Spinal cord (tissue), 10 donors: Measurements from ENCODE around the gene CLPTM1. TPM values are rescaled to one million over a fixed set of nuclear protein-coding genes. Genes with fewer than 3 reads are reported as not detected.
"Not testable (repeated sequence)": the region's sequence is repeated elsewhere in the genome, so short reads cannot be mapped to it uniquely, and the experiment has no call there.

Experiments
- DNase-seq, 6 donors: peaks; one replicate each; pipeline versions ENCODE4 v3.0.0 to v3.0.0-alpha.2; 2013 to 2015; ENCODE audit warnings: low spot score in 6 of 6, low read depth in 4 of 6
- H3K27ac ChIP-seq: one replicate; pipeline ENCODE4 v1.5.1; 2013; ENCODE audit warnings: low read depth, low read length, control low read depth
- H3K27me3 ChIP-seq: one replicate; pipeline ENCODE4 v1.6.1; 2013; ENCODE audit warnings: low read length; ENCODE audit not compliant: control insufficient read depth, insufficient read depth
- H3K36me3 ChIP-seq: one replicate; pipeline ENCODE4 v1.6.1; 2013; ENCODE audit warnings: low read length; ENCODE audit not compliant: control insufficient read depth, insufficient read depth
- H3K4me1 ChIP-seq: one replicate; pipeline ENCODE4 v1.6.1; 2013; ENCODE audit warnings: low read length; ENCODE audit not compliant: control insufficient read depth, insufficient read depth
- H3K4me3 ChIP-seq: one replicate; pipeline ENCODE4 v1.5.1; 2013; ENCODE audit warnings: low read depth, low read length, control low read depth
- H3K9me3 ChIP-seq: one replicate; pipeline ENCODE4 v1.6.1; 2013; ENCODE audit warnings: low read length; ENCODE audit not compliant: control insufficient read depth, insufficient read depth
- WGBS: methylation state at CpG from one replicate; pipeline ENCODE4 v1.1.5; 2013; ENCODE audit warnings: missing lambda C conversion rate; ENCODE audit not compliant: insufficient coverage; 5-methylcytosine and 5-hydroxymethylcytosine counted together
- polyA plus RNA-seq, 2 donors: library from polyadenylated mRNA; unstranded; fragments of 120-200 nt; gene quantifications; one replicate each; pipeline ENCODE4 v1.2.1, GENCODE V29; 2013; ENCODE audit not compliant: insufficient read length in 2 of 2
- total RNA-seq, 2 donors: library from RNA; depleted of rRNA in 1 of 2; stranded (reverse); fragments of 120-200 nt in 1 of 2; fragments of >200 nt in 1 of 2; gene quantifications; one replicate each; pipeline versions ENCODE4 v1.2.3 to v1.2.4, GENCODE V29; 2013 to 2014
- donor health status: healthy.

CLPTM1 gene
- total and polyA plus RNA-seq, 4 donors: 53.9 to 158 (median 110) TPM

DNA sequence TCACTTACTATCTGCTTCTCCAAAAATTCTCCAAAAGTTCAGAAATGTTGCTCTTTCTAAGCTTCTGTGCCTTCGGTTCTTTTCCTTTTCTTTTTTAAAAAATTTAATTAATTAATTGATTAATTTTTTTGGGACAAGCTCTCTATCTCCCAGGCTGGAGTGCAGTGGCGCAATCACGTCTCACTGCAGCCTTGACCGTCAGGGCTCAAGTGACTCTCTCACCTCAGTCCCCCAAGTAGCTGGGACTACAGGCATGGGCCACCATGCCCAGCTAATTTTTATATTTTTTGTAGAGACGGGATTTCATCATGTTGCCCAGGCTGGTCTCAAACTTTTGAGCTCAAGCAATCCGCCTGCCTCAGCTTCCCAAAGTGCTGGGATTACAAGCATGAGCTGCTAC lies 16.3 kb downstream of the CLPTM1 start:
- peaks cover 78% of the 10 kb centered on the region for H3K36me3 ChIP-seq
- not testable (repeated sequence) for H3K27ac ChIP-seq, H3K27me3 ChIP-seq, H3K9me3 ChIP-seq, H3K4me1 ChIP-seq, H3K4me3 ChIP-seq, DNase-seq
- 100% methylated on average over 1 of the region's 6 CpGs for WGBS

DNA sequence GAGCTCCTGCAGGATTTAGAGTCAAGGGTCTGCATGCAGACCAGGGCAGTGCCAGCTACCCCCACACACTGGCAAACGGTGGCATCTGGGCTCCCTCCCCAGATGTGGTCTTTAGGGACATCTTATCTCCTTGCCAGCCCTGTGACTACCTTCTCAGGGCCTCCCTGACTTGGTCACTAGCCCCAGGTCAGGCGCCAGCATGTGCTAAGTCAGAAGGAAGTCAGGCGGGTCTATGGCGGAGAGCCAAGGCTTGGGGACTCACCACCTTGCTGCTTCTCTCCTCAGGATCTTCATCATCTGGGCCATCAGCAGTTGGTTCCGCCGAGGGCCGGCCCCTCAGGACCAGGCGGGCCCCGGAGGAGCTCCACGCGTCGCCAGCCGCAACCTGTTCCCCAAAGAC lies 17.6 kb downstream of the CLPTM1 start:
- Histone ChIP-seq H3K27ac (no peak overlapping the region), H3K4me3 (no peak overlapping the region), H3K4me1 (no peaks in the 10 kb centered on the region), H3K9me3 (no peaks in the 10 kb centered on the region), H3K36me3 (peaks cover 78% of the 10 kb centered on the region), H3K27me3 (no peaks in the 10 kb centered on the region)
- DNase-seq: no peak
- WGBS: 95% methylated on average over 9 of the region's 13 CpGs

- WGBS: 97% methylated on average over 20 of the region's 21 CpGs
- Histone ChIP-seq H3K4me1 (no peaks in the 10 kb centered on the region), H3K9me3 (no peaks in the 10 kb centered on the region), H3K4me3 (no peak overlapping the region), H3K36me3 (peaks cover 80% of the 10 kb centered on the region), H3K27me3 (no peaks in the 10 kb centered on the region), H3K27ac (no peak overlapping the region)
- DNase-seq: no peak
These were observed 19.0 kb downstream of the CLPTM1 start for GRCh38 chr19:44973982-44974735.

DNA sequence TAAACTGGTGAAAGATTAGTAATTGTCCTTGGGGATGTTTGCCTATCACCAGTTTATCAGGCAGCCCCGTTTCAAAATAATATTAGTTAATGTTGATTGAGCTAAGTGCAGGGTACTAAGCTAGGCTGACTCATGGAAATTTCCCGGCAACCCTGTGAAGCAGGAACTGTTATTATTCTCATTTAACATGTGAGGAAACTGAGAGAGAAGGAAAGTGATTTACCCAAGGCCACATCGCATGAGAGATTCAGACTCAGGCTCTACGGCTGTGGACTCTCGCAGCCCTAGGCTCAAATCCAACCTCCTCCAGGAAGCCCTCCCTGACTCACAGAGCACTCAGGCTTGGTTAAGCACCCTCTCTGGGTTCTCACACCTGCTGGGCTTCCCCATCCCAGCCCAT lies 19.7 kb downstream of the CLPTM1 start:
- Histone ChIP-seq H3K36me3 (peaks cover 83% of the 10 kb centered on the region), H3K27ac (no peak overlapping the region), H3K4me3 (no peak overlapping the region), H3K4me1 (no peaks in the 10 kb centered on the region), H3K27me3 (no peaks in the 10 kb centered on the region), H3K9me3 (no peaks in the 10 kb centered on the region)
- DNase-seq: no peak
- WGBS: 100% methylated on average over 4 of the region's 5 CpGs

GRCh38 chr19:44975444-44975843 lies 20.3 kb downstream of the CLPTM1 start:
- Histone ChIP-seq H3K27me3 (no peaks in the 10 kb centered on the region), H3K36me3 (peaks cover 82% of the 10 kb centered on the region), H3K27ac (no peak overlapping the region), H3K4me1 (no peaks in the 10 kb centered on the region), H3K4me3 (no peak overlapping the region), H3K9me3 (no peaks in the 10 kb centered on the region)
- 100% methylated on average over 1 of the region's 4 CpGs for WGBS
- DNase-seq: no peak

GRCh38 chr19:44984005-44984404 lies 28.8 kb downstream of the CLPTM1 start:
- H3K4me1 ChIP-seq: peaks cover 10% of the 10 kb centered on the region
- H3K27ac ChIP-seq: no peak overlapping the region
- 90% methylated on average over 9 of the region's 9 CpGs for WGBS
- H3K36me3 ChIP-seq: peaks cover 91% of the 10 kb centered on the region
- no peak for DNase-seq
- H3K9me3 ChIP-seq: no peaks in the 10 kb centered on the region
- H3K27me3 ChIP-seq: no peaks in the 10 kb centered on the region
- H3K4me3 ChIP-seq: no peak overlapping the region

- Histone ChIP-seq H3K9me3 (no peaks in the 10 kb centered on the region), H3K27ac (no peak overlapping the region), H3K27me3 (no peaks in the 10 kb centered on the region), H3K36me3 (peaks cover 93% of the 10 kb centered on the region), H3K4me1 (peaks cover 12% of the 10 kb centered on the region), H3K4me3 (no peak overlapping the region)
- WGBS: 100% methylated on average over 2 of the region's 4 CpGs
- no peak for DNase-seq
These were observed 30.3 kb downstream of the CLPTM1 start for GRCh38 chr19:44985445-44985844.

DNA sequence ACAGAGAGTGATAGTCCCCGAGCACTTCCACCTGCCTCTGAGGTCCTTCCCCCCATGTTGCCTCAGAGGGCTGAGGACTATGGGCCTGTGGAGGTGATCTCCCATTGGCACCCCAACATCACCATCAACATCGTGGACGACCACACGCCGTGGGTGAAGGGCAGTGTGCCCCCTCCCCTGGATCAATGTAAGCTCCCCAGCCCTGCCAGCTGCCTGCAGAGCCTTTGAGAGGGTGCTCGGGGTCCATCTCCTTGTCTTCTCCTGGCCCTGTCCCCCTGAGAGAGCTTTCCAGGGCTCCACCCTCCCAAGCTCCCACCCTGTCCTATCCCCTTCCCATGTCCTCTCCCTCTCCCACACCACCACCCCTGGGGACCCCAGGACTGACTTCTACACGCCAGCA lies 31.2 kb downstream of the CLPTM1 start:
- 100% methylated on average over 1 of the region's 7 CpGs for WGBS
- no peaks in the 10 kb centered on the region for H3K27me3 ChIP-seq

GRCh38 chr19:44987148-44987675 lies 32.0 kb downstream of the CLPTM1 start:
- no peaks in the 10 kb centered on the region for H3K27me3 ChIP-seq
- H3K27ac ChIP-seq: no peak overlapping the region
- H3K4me1 ChIP-seq: peaks cover 12% of the 10 kb centered on the region
- no peak overlapping the region for H3K4me3 ChIP-seq
- H3K36me3 ChIP-seq: peaks cover 97% of the 10 kb centered on the region
- no peak for DNase-seq
- 95% methylated on average over 20 of the region's 20 CpGs for WGBS
- H3K9me3 ChIP-seq: no peaks in the 10 kb centered on the region

More for the DNA sequence above, 31.2 kb downstream of the CLPTM1 start:
- Histone ChIP-seq H3K27ac (no peak overlapping the region), H3K9me3 (no peaks in the 10 kb centered on the region), H3K4me3 (no peak overlapping the region), H3K4me1 (peaks cover 12% of the 10 kb centered on the region), H3K36me3 (peaks cover 97% of the 10 kb centered on the region)
- no peak for DNase-seq

- Histone ChIP-seq H3K27me3 (no peaks in the 10 kb centered on the region), H3K36me3 (peaks cover 97% of the 10 kb centered on the region), H3K4me1 (peaks cover 12% of the 10 kb centered on the region), H3K27ac (no peak overlapping the region), H3K4me3 (no peak overlapping the region), H3K9me3 (no peaks in the 10 kb centered on the region)
- no peak for DNase-seq
- WGBS: 94% methylated on average over 9 of the region's 9 CpGs
These were observed 33.1 kb downstream of the CLPTM1 start for GRCh38 chr19:44988273-44988672.
